Measurements from ENCODE around the gene LAMA2.

DNA sequence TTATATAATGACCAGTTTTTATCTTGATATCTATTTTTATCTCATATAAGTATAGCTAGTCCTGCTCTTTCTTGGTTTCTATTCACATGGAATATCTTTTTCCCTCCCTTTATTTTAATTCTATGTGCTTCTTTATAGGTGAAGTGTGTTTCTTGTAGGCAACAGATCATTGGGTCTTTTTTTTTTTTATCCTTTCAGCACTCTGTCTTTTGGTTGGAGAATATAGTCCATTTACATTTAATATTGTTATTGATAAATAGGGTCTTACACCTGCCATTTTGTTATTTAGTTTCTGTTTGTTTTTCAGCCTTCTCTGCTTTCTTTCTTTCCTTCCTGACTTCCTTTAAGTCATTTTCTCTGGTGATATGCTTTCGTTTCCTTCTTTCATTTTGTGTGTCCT, 22.2 kb upstream of the LAMA2 start:
- TF ChIP-seq GATA2 (IDR thresholded peaks at IDR 0.05; ENCODE audit: low read depth, low read length) (no peak), GATA3 (IDR thresholded peaks at IDR 0.05; ENCODE audit: low read depth, low read length) (no peak)

All from SH-SY5Y (cell line).